Measurements from ENCODE around the gene SOWAHA. TPM values are rescaled to one million over a fixed set of nuclear protein-coding genes. Genes with fewer than 3 reads are reported as not detected.

Gene SOWAHA
- total and polyA plus RNA-seq, 2 of the 8 experiments (the other 6 are each of a cell fraction or from before 2014, with no cell fraction given), result 0.09 to 0.11 TPM

DNA sequence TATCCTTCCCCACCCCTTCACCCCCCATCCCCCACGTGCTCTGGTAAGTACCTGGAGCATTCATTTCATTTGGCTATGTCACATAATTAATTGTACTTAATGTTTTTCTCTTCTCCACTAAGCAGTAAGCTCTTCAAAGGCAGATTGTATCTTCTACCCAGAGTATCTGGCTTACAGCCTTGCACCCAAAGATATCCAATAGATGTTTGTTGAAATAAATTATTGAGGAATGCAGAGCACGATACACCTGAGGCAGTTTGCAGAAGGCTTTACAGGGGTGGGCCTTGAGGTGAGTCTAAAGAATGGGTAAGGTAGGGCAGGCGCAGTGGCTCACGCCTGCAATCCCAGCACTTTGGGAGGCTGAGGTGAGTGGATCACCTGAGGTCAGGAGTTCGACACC is 2.5 kb upstream of the SOWAHA start:
- ChIA-PET POLR2A (ENCODE audit: partially characterized antibody) (interaction anchor here (1.6 kb wide), 1 partner anchor 15 kb away, joined by 3 read pairs; no protein-coding TSS in a partner anchor), CTCF (ENCODE audit: partially characterized antibody) (interaction anchor here (1.0 to 6.9 kb wide), 7 partner anchors 8 to 120 kb away, joined by 3 to 82 read pairs (median 3); partner anchors contain the start of genes CCNI2, GDF9 and UQCRQ)
- Histone ChIP-seq H3K18ac (ENCODE audit: extremely low read depth, low read length) (no peak overlapping the region), H3K4ac (replicated peaks; ENCODE audit: insufficient read length, low read depth, low read length) (no peak overlapping the region), H4K8ac (ENCODE audit: extremely low read depth, insufficient read depth, low read length) (no peak overlapping the region), H2BK12ac (ENCODE audit: low read depth, low read length) (no peak overlapping the region), H4K91ac (replicated peaks; ENCODE audit: insufficient read length, low read length) (no peak overlapping the region), H2AFZ (ENCODE audit: low read length) (no peak overlapping the region), H3K9me3 (ENCODE audit: insufficient read depth in 2 of 2, low read depth in 1 of 2, low read length in 1 of 2) (peaks cover 0 to 9% of the 10 kb centered on the region in 2 experiments; a peak in 2 of 4 replicates), H3K23me2 (ENCODE audit: low read depth, low read length) (peaks cover 4% of the 10 kb centered on the region; the same call in 1 of the 2 replicates), H3K27ac (ENCODE audit: low read depth, low read length) (no peak overlapping the region), H3K79me2 (ENCODE audit: control insufficient read depth in 1 of 2, insufficient read depth in 2 of 2, low read length in 2 of 2) (no peaks in the 10 kb centered on the region), H3K9ac (replicated peaks in 1 of 4; ENCODE audit: extremely low read depth in 1 of 4, low read depth in 3 of 4, low read length in 3 of 4) (no peak overlapping the region), H3K79me1 (ENCODE audit: low read depth, low read length) (no peaks in the 10 kb centered on the region), H2BK120ac (replicated peaks; ENCODE audit: low read depth, low read length) (no peak overlapping the region), H3K36me3 (ENCODE audit: control insufficient read depth in 2 of 4, insufficient read depth in 4 of 4, low read length in 3 of 4) (peaks cover 0 to 4% (median 0%) of the 10 kb centered on the region in 4 experiments; a peak in 1 of 8 replicates), H3K4me1 (replicated peaks in 1 of 4; ENCODE audit: control insufficient read depth in 3 of 4, insufficient read depth in 4 of 4, low read length in 3 of 4) (peaks cover 0 to 6% (median 2%) of the 10 kb centered on the region in 4 experiments; a peak in 5 of 7 replicates), H3K4me3 (ENCODE audit: extremely low read depth in 1 of 4, insufficient read depth in 2 of 4, low read depth in 3 of 4, low read length in 4 of 4) (no peak overlapping the region), H3K56ac (replicated peaks; ENCODE audit: insufficient read length, low read depth, low read length) (no peak overlapping the region), H3K23ac (ENCODE audit: insufficient read length) (no peak overlapping the region), H3K14ac (ENCODE audit: insufficient read length) (no peak overlapping the region), H2BK15ac (ENCODE audit: low read length) (no peak overlapping the region), H3K4me2 (ENCODE audit: insufficient read depth in 1 of 2, low read depth in 2 of 2, low read length in 2 of 2) (no peak overlapping the region), H2AK5ac (ENCODE audit: low read depth, low read length) (no peak overlapping the region), H2BK20ac (ENCODE audit: low read length) (no peak overlapping the region), H3K27me3 (replicated peaks in 1 of 4; ENCODE audit: control insufficient read depth in 3 of 4, extremely low read depth in 1 of 4, insufficient read depth in 3 of 4, low read length in 3 of 4) (peaks cover 34 to 47% (median 43%) of the 10 kb centered on the region in 4 experiments), H2BK5ac (ENCODE audit: low read depth, low read length) (no peak overlapping the region), H4K5ac (ENCODE audit: insufficient read length, low read depth, low read length) (no peak overlapping the region), H4K20me1 (replicated peaks in 1 of 2; ENCODE audit: control insufficient read depth in 1 of 2, insufficient read depth in 2 of 2, low read length in 2 of 2) (peaks cover 0 to 5% of the 10 kb centered on the region in 2 experiments)
- WGBS, 2 experiments (ENCODE audit: extremely low coverage in 1 of 2, insufficient coverage in 1 of 2, insufficient read length in 1 of 2, insufficient replicate concordance in 2 of 2, low coverage in 1 of 2, low lambda C conversion rate in 2 of 2, missing lambda C conversion rate in 1 of 2), result 91% methylated on average over 5 of the region's 5 CpGs; no CpG with 5 or more reads in 1 of the 2 experiments
- no peak for TF ChIP-seq MAFK (IDR thresholded peaks at IDR 0.05; ENCODE audit: low read depth, low read length)
- TF ChIP-seq CBX5 (IDR thresholded peaks at IDR 0.05; ENCODE audit: low read depth, low read length), result no peak
- no peak for TF ChIP-seq SP2 (IDR thresholded peaks at IDR 0.05; ENCODE audit: low read length)
- FAIRE-seq (no peak), DNase-seq (ENCODE audit: low read depth in 1 of 2, low spot score in 2 of 2) (peak in 1 of 2 experiments; percentile 19)
